SU-DHL-6 (cell line): ENCODE results near the gene CACUL1.
"Not testable (repeated sequence)": the region's sequence is repeated elsewhere in the genome, so short reads cannot be mapped to it uniquely, and the experiment has no call there.

Experiments used
- H2AFZ ChIP-seq: fragments of 200-600 bp; sonication (generic); 2 replicates; pipeline ENCODE4 v1.6.1; 2014; ENCODE audit warnings: low read depth, mild to moderate bottlenecking, moderate library complexity, mixed read lengths, antibody characterized with exemption, low read length; ENCODE audit not compliant: severe bottlenecking
- H3F3A ChIP-seq: fragments of 200-600 bp; shearing (Covaris generic); 2 replicates; pipeline ENCODE4 v1.6.0; 2016; ENCODE audit warnings: antibody characterized with exemption, mild to moderate bottlenecking; ENCODE audit not compliant: insufficient read depth
- H3K27ac ChIP-seq: fragments of 200-600 bp; sonication (generic); 2 replicates; pipeline ENCODE4 v1.5.1; 2016; ENCODE audit warnings: low read depth, mild to moderate bottlenecking, low read length, moderate library complexity, mixed read lengths
- H3K27me3 ChIP-seq: fragments of 200-600 bp; sonication (generic), shearing (Covaris generic); 2 replicates; pipeline ENCODE4 v1.6.0; 2014; ENCODE audit warnings: mild to moderate bottlenecking, low read length
- H3K36me3 ChIP-seq: fragments of 200-600 bp; sonication (generic); 2 replicates; pipeline ENCODE4 v1.6.1; 2014; ENCODE audit warnings: mild to moderate bottlenecking, low read length, mixed read lengths
- H3K4me2 ChIP-seq: fragments of 300-600, 200-600 bp; shearing (Covaris generic), sonication (generic); 2 replicates; pipeline ENCODE4 v1.6.0; 2014; ENCODE audit warnings: low read length, low read depth, mild to moderate bottlenecking; ENCODE audit not compliant: poor library complexity, severe bottlenecking
- H3K4me3 ChIP-seq: fragments of 200-600 bp; sonication (generic); 2 replicates; pipeline ENCODE4 v1.5.1; 2014; ENCODE audit warnings: antibody characterized with exemption, low read length, mild to moderate bottlenecking, mixed read lengths; ENCODE audit not compliant: insufficient read depth, poor library complexity, severe bottlenecking
- H3K79me2 ChIP-seq: fragments of 200-600 bp; sonication (generic); 2 replicates; pipeline ENCODE4 v1.6.1; 2014; ENCODE audit warnings: mild to moderate bottlenecking, low read length, moderate library complexity; ENCODE audit not compliant: insufficient read depth
- H3K9ac ChIP-seq: fragments of 200-600 bp; sonication (generic); 2 replicates; pipeline ENCODE4 v1.7.0; 2014; ENCODE audit warnings: mild to moderate bottlenecking, low read length
- H3K9me2 ChIP-seq: fragments of 200-600 bp; sonication (generic); replicated peaks from 2 replicates; pipeline ENCODE4 v1.6.1; 2014; ENCODE audit warnings: low read length; ENCODE audit not compliant: insufficient read depth
- H3K9me3 ChIP-seq: fragments of 200-600 bp; sonication (generic); 2 replicates; pipeline ENCODE4 v1.6.1; 2014; ENCODE audit warnings: low read length, mixed read lengths; ENCODE audit not compliant: insufficient read depth
- H4K20me1 ChIP-seq: fragments of 200-600 bp; sonication (generic); 2 replicates; pipeline ENCODE4 v1.6.1; 2014; ENCODE audit warnings: low read depth, mild to moderate bottlenecking, antibody characterized with exemption, low read length, moderate library complexity, mixed read lengths
- CTCF ChIP-seq: fragments of 200-600 bp; sonication (generic); IDR thresholded peaks from one replicate; pipeline ENCODE4 v1.5.1; 2017; ENCODE audit warnings: antibody characterized with exemption, mild to moderate bottlenecking, low read length, moderate library complexity; ENCODE audit not compliant: insufficient read depth, poor library complexity, severe bottlenecking
- EZH2phosphoT487 ChIP-seq: fragments of 200-600 bp; sonication (generic), shearing (Covaris generic); conservative IDR thresholded peaks from 2 replicates; pipeline ENCODE4 v1.6.1; 2018; ENCODE audit warnings: mild to moderate bottlenecking, antibody characterized with exemption, low read length, moderate library complexity, mixed read lengths

Gene CACUL1

DNA sequence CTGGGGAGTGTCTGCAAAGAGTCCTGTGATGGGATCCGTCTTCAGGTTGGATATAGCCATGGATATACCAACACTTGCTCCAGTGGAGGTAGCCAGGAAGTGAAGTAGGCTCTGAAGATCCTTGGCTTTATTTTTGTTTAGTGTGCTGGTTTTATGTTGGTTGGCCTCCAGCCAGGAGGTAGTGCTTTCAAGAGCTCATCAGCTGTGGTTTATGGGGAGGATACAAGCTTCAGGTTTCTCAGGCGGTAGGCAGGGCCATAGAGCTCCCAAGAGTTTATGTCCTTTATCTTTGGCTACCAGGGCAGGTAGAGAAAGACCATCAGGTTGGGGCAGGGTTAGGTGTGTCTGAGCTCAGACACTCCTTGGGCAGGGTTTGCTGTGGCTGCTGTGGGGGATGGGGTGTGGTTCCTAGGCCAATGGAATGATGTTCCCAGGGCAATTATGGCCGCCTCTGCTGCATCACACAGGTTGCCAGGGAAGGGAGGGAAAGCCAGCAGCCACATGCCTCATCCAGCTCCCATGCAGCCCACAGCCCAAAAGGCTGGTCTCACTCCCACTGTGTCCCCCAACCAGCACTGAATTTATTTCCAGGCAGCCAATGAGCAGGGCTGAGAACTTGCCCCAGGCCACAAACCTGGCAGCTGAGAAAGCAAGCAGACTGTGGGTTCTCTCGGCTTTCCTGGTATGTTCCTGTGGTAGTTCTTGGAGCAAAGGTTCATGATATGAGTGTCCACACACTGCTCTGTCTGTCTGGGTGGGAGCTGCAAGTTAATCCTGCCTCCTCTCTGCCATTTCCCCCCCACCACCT lies 92.3 kb downstream of the CACUL1 start:
- Histone ChIP-seq H3K36me3 (no peaks in the 10 kb centered on the region), H3K9me3 (no peaks in the 10 kb centered on the region), H3K27me3 (no peaks in the 10 kb centered on the region), H2AFZ (no peak overlapping the region), H3K27ac (no peak overlapping the region), H3K4me3 (no peak overlapping the region), H3K9ac (no peak overlapping the region), H3K79me2 (no peaks in the 10 kb centered on the region), H4K20me1 (no peaks in the 10 kb centered on the region), H3F3A (no peaks in the 10 kb centered on the region), H3K4me2 (no peak overlapping the region), H3K9me2 (no peaks in the 10 kb centered on the region)
- TF ChIP-seq EZH2phosphoT487 (no peak), CTCF (no peak)

GRCh38 chr10:118658762-118659161 lies 96.0 kb downstream of the CACUL1 start:
- H3K36me3 ChIP-seq: no peaks in the 10 kb centered on the region
- no peaks in the 10 kb centered on the region for H3K9me3 ChIP-seq
- H2AFZ ChIP-seq: no peak overlapping the region
- no peaks in the 10 kb centered on the region for H3K79me2 ChIP-seq
- no peaks in the 10 kb centered on the region for H4K20me1 ChIP-seq
- H3K9ac ChIP-seq: no peak overlapping the region
- no peaks in the 10 kb centered on the region for H3K9me2 ChIP-seq
- no peak overlapping the region for H3K4me3 ChIP-seq
- H3K4me2 ChIP-seq: no peak overlapping the region
- H3K27ac ChIP-seq: no peak overlapping the region
- no peaks in the 10 kb centered on the region for H3K27me3 ChIP-seq
- no peaks in the 10 kb centered on the region for H3F3A ChIP-seq
- no peak for TF ChIP-seq CTCF
- TF ChIP-seq EZH2phosphoT487: no peak

- not testable (repeated sequence) for H3K9ac ChIP-seq, H3K4me3 ChIP-seq, H3K4me2 ChIP-seq, H2AFZ ChIP-seq, H3K79me2 ChIP-seq, H3K27me3 ChIP-seq, H3F3A ChIP-seq, H4K20me1 ChIP-seq, H3K9me3 ChIP-seq, H3K9me2 ChIP-seq, H3K27ac ChIP-seq, H3K36me3 ChIP-seq
Observed at GRCh38 chr10:118658168-118658567, 96.6 kb downstream of the CACUL1 start.

GRCh38 chr10:118645294-118645693 lies 109.5 kb downstream of the CACUL1 start:
- H3K27me3 ChIP-seq, H3K4me2 ChIP-seq, H4K20me1 ChIP-seq, H3K79me2 ChIP-seq, H3K9ac ChIP-seq, H3K27ac ChIP-seq, H3K9me3 ChIP-seq, H3K4me3 ChIP-seq, H3F3A ChIP-seq, H3K36me3 ChIP-seq, H2AFZ ChIP-seq, H3K9me2 ChIP-seq: not testable (repeated sequence)
